Measurements from ENCODE around the gene LDLRAD4. TPM values are rescaled to one million over a fixed set of nuclear protein-coding genes. Genes with fewer than 3 reads are reported as not detected.

LDLRAD4 gene
- total RNA-seq, 1 donor from 2014 or later, result 20.4 TPM

- H3K27ac Mint-ChIP-seq (ENCODE audit: unreplicated experiment), result no peak overlapping the region
- no peak for TF ChIP-seq CTCF (IDR thresholded peaks at IDR 0.05)
- H3K9me3 Mint-ChIP-seq (ENCODE audit: unreplicated experiment), result no peaks in the 10 kb centered on the region
- H3K36me3 Mint-ChIP-seq (ENCODE audit: unreplicated experiment), result no peaks in the 10 kb centered on the region
- peak; percentile 38 for DNase-seq (ENCODE audit: extremely low spot score, unreplicated experiment)
- H3K4me3 Mint-ChIP-seq (ENCODE audit: unreplicated experiment), result no peak overlapping the region
- H3K4me1 Mint-ChIP-seq (ENCODE audit: unreplicated experiment), result no peaks in the 10 kb centered on the region
- peaks cover 46% of the 10 kb centered on the region for H3K27me3 Mint-ChIP-seq (ENCODE audit: unreplicated experiment)
Observed at GRCh38 chr18:13534631-13535030, 316.1 kb downstream of the LDLRAD4 start.

GRCh38 chr18:13536578-13536977 lies 318.0 kb downstream of the LDLRAD4 start:
- TF ChIP-seq CTCF (IDR thresholded peaks at IDR 0.05), result no peak
- DNase-seq (ENCODE audit: extremely low spot score, unreplicated experiment), result no peak
- Mint-ChIP-seq H3K27ac (ENCODE audit: unreplicated experiment) (no peak overlapping the region), H3K27me3 (ENCODE audit: unreplicated experiment) (peaks cover 46% of the 10 kb centered on the region), H3K9me3 (ENCODE audit: unreplicated experiment) (no peaks in the 10 kb centered on the region), H3K4me1 (ENCODE audit: unreplicated experiment) (no peaks in the 10 kb centered on the region), H3K4me3 (ENCODE audit: unreplicated experiment) (no peak overlapping the region), H3K36me3 (ENCODE audit: unreplicated experiment) (no peaks in the 10 kb centered on the region)

- peaks cover 46% of the 10 kb centered on the region for H3K27me3 Mint-ChIP-seq (ENCODE audit: unreplicated experiment)
- H3K4me3 Mint-ChIP-seq (ENCODE audit: unreplicated experiment), result no peak overlapping the region
- H3K27ac Mint-ChIP-seq (ENCODE audit: unreplicated experiment), result no peak overlapping the region
- no peaks in the 10 kb centered on the region for H3K9me3 Mint-ChIP-seq (ENCODE audit: unreplicated experiment)
- H3K36me3 Mint-ChIP-seq (ENCODE audit: unreplicated experiment), result no peaks in the 10 kb centered on the region
- TF ChIP-seq CTCF (IDR thresholded peaks at IDR 0.05), result no peak
- DNase-seq (ENCODE audit: extremely low spot score, unreplicated experiment), result peak; percentile 38
- no peaks in the 10 kb centered on the region for H3K4me1 Mint-ChIP-seq (ENCODE audit: unreplicated experiment)
Observed at GRCh38 chr18:13537022-13537780, 318.6 kb downstream of the LDLRAD4 start.

- DNase-seq (ENCODE audit: extremely low spot score, unreplicated experiment), result peak; percentile 21
- H3K4me3 Mint-ChIP-seq (ENCODE audit: unreplicated experiment), result no peak overlapping the region
- peaks cover 37% of the 10 kb centered on the region for H3K27me3 Mint-ChIP-seq (ENCODE audit: unreplicated experiment)
- no peaks in the 10 kb centered on the region for H3K36me3 Mint-ChIP-seq (ENCODE audit: unreplicated experiment)
- no peak overlapping the region for H3K27ac Mint-ChIP-seq (ENCODE audit: unreplicated experiment)
- no peaks in the 10 kb centered on the region for H3K9me3 Mint-ChIP-seq (ENCODE audit: unreplicated experiment)
- H3K4me1 Mint-ChIP-seq (ENCODE audit: unreplicated experiment), result no peaks in the 10 kb centered on the region
- no peak for TF ChIP-seq CTCF (IDR thresholded peaks at IDR 0.05)
Observed at GRCh38 chr18:13538630-13539029, 320.1 kb downstream of the LDLRAD4 start.

- H3K9me3 Mint-ChIP-seq (ENCODE audit: unreplicated experiment), result no peaks in the 10 kb centered on the region
- H3K27ac Mint-ChIP-seq (ENCODE audit: unreplicated experiment), result no peak overlapping the region
- H3K4me1 Mint-ChIP-seq (ENCODE audit: unreplicated experiment), result no peaks in the 10 kb centered on the region
- peaks cover 33% of the 10 kb centered on the region for H3K27me3 Mint-ChIP-seq (ENCODE audit: unreplicated experiment)
- DNase-seq (ENCODE audit: extremely low spot score, unreplicated experiment), result peak; percentile 19
- H3K4me3 Mint-ChIP-seq (ENCODE audit: unreplicated experiment), result no peak overlapping the region
- TF ChIP-seq CTCF (IDR thresholded peaks at IDR 0.05), result no peak
- H3K36me3 Mint-ChIP-seq (ENCODE audit: unreplicated experiment), result no peaks in the 10 kb centered on the region
Observed at GRCh38 chr18:13539050-13539449, 320.5 kb downstream of the LDLRAD4 start.
